ENCODE results near the gene TEX22.

TEX22 gene

GRCh38 chr14:105367116-105368031 is 31.0 kb upstream of the TEX22 start:
- DNase-seq = no peak

- DNase-seq = no peak
Observed at GRCh38 chr14:105368032-105368417, 30.3 kb upstream of the TEX22 start.

GRCh38 chr14:105368426-105368825 is 29.9 kb upstream of the TEX22 start:
- no peak for DNase-seq

- DNase-seq = no peak
Observed at GRCh38 chr14:105368910-105369652, 29.3 kb upstream of the TEX22 start.

- DNase-seq = no peak
Observed at GRCh38 chr14:105369653-105370040, 28.7 kb upstream of the TEX22 start.

- no peak for DNase-seq
Observed at GRCh38 chr14:105374389-105374788, 23.9 kb upstream of the TEX22 start.

- DNase-seq = no peak
Observed at GRCh38 chr14:105375635-105376057, 22.7 kb upstream of the TEX22 start.

- DNase-seq = no peak
Observed at GRCh38 chr14:105376521-105377440, 21.6 kb upstream of the TEX22 start.

- no peak for DNase-seq
Observed at GRCh38 chr14:105377555-105378182, 20.7 kb upstream of the TEX22 start.

GRCh38 chr14:105378199-105378598 is 20.1 kb upstream of the TEX22 start:
- DNase-seq = no peak

GRCh38 chr14:105378873-105379685 is 19.3 kb upstream of the TEX22 start:
- no peak for DNase-seq

- no peak for DNase-seq
Observed at GRCh38 chr14:105379946-105380345, 18.4 kb upstream of the TEX22 start.

- DNase-seq = no peak
Observed at GRCh38 chr14:105380756-105381155, 17.6 kb upstream of the TEX22 start.

- DNase-seq = no peak
Observed at GRCh38 chr14:105381446-105382342, 16.6 kb upstream of the TEX22 start.

GRCh38 chr14:105382343-105383082 is 15.8 kb upstream of the TEX22 start:
- no peak for DNase-seq

GRCh38 chr14:105383083-105383730 is 15.1 kb upstream of the TEX22 start:
- no peak for DNase-seq

GRCh38 chr14:105384041-105384557 is 14.2 kb upstream of the TEX22 start:
- DNase-seq = no peak

GRCh38 chr14:105384605-105385321 is 13.6 kb upstream of the TEX22 start:
- DNase-seq = no peak
